ENCODE results near the gene LIG1.

DNA sequence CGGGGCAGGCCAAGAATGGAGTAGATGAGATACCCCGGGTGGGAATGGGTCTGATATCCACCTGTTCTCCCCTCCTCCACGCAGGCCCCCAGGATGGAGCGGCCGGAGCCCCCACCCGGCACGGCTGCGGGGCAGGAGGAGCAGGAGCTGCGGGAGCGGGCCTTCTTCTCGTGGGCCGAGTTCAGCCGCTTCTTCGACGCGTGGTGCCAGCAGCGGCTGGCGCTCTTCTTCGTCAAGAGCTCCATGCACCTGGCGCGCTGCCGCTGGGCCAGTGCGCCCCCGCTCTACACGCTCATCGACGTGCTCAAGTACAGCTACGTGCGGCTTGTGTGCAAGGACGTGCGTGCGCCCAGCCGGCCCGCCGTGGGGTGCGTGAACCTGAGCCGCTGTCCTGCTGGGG lies 1.6 kb upstream of the LIG1 start:
- no peak for TF ChIP-seq EZH2 (IDR thresholded peaks at IDR 0.05; ENCODE audit: borderline replicate concordance, low read depth, low read length, poor library complexity, severe bottlenecking)
- TF ChIP-seq, protein P1, sequence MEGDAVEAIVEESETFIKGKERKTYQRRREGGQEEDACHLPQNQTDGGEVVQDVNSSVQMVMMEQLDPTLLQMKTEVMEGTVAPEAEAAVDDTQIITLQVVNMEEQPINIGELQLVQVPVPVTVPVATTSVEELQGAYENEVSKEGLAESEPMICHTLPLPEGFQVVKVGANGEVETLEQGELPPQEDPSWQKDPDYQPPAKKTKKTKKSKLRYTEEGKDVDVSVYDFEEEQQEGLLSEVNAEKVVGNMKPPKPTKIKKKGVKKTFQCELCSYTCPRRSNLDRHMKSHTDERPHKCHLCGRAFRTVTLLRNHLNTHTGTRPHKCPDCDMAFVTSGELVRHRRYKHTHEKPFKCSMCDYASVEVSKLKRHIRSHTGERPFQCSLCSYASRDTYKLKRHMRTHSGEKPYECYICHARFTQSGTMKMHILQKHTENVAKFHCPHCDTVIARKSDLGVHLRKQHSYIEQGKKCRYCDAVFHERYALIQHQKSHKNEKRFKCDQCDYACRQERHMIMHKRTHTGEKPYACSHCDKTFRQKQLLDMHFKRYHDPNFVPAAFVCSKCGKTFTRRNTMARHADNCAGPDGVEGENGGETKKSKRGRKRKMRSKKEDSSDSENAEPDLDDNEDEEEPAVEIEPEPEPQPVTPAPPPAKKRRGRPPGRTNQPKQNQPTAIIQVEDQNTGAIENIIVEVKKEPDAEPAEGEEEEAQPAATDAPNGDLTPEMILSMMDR (conservative IDR thresholded peaks at IDR 0.05; ENCODE audit: low read depth, low read length) = no peak

Data from A673 (cell line).